DND-41 (cell line): ENCODE data around the gene MUC5B.

ENCODE experiments used
- ATAC-seq: fragments of 200-7000 bp; cut with Tn5 transposase; 3 replicates; pipeline ENCODE4 v1.9.1; 2021; ENCODE audit warnings: low read depth; ENCODE audit not compliant: insufficient read depth
- DNase-seq: peaks from one replicate; pipeline ENCODE4 v3.0.0-alpha.2; 2020
- H2AFZ ChIP-seq: 2 replicates; pipeline ENCODE4 v1.6.0; 2012; ENCODE audit warnings: low read depth, low read length
- H3K27ac ChIP-seq: 2 replicates; pipeline ENCODE4 v1.5.1; 2012; ENCODE audit warnings: low read length, inconsistent platforms
- H3K27me3 ChIP-seq: fragments of 200-600 bp; sonication (generic); 2 replicates; pipeline ENCODE4 v1.6.0; 2012; ENCODE audit warnings: low read length, mild to moderate bottlenecking, inconsistent platforms; ENCODE audit not compliant: insufficient read depth, poor library complexity
- H3K36me3 ChIP-seq: 2 replicates; pipeline ENCODE4 v1.5.1; 2012; ENCODE audit warnings: low read length, inconsistent platforms; ENCODE audit not compliant: insufficient read depth
- H3K4me1 ChIP-seq: 2 replicates; pipeline ENCODE4 v1.5.1; 2012; ENCODE audit warnings: mild to moderate bottlenecking, low read length; ENCODE audit not compliant: insufficient read depth
- H3K4me2 ChIP-seq: 2 replicates; pipeline ENCODE4 v1.6.0; 2012; ENCODE audit warnings: mild to moderate bottlenecking, moderate library complexity, low read length, inconsistent platforms; ENCODE audit not compliant: insufficient read depth
- H3K4me3 ChIP-seq, 2 experiments: fragments of 200-600 bp in 1 of 2; shearing (Covaris generic) in 1 of 2; 2 replicates each; pipeline ENCODE4 v1.5.1; 2012 to 2016; ENCODE audit warnings: inconsistent platforms in 2 of 2, low read length in 2 of 2, mild to moderate bottlenecking in 2 of 2, low read depth in 1 of 2, moderate library complexity in 1 of 2
- H3K79me2 ChIP-seq: 2 replicates; pipeline ENCODE4 v1.6.0; 2012; ENCODE audit warnings: low read length, inconsistent platforms; ENCODE audit not compliant: insufficient read depth
- H3K9ac ChIP-seq: 2 replicates; pipeline ENCODE4 v1.6.0; 2012; ENCODE audit warnings: low read depth, mild to moderate bottlenecking, inconsistent platforms, low read length, moderate library complexity
- H3K9me3 ChIP-seq: 2 replicates; pipeline ENCODE4 v1.5.1; 2012; ENCODE audit warnings: low read length, moderate library complexity, mild to moderate bottlenecking, inconsistent platforms; ENCODE audit not compliant: insufficient read depth, severe bottlenecking
- H4K20me1 ChIP-seq: 2 replicates; pipeline ENCODE4 v1.6.0; 2012; ENCODE audit warnings: low read length; ENCODE audit not compliant: insufficient read depth
- CTCF ChIP-seq: IDR thresholded peaks from 2 replicates; pipeline ENCODE4 v1.5.1; 2012; ENCODE audit warnings: borderline replicate concordance, low read length, moderate library complexity, mild to moderate bottlenecking; ENCODE audit not compliant: poor library complexity, severe bottlenecking; ENCODE audit errors: extremely low read depth
- EZH2 ChIP-seq: IDR thresholded peaks from 3 replicates; pipeline ENCODE4 v1.6.1; 2012; ENCODE audit warnings: borderline replicate concordance, low read depth, mild to moderate bottlenecking, moderate library complexity, low read length, inconsistent platforms; ENCODE audit not compliant: severe bottlenecking

The MUC5B gene

GRCh38 chr11:1261241-1262071, 38.6 kb downstream of the MUC5B start:
- Histone ChIP-seq H3K27me3 (no peaks in the 10 kb centered on the region), H3K4me3 (peak overlapping the region in 1 of 2 experiments; percentile 66; a peak in 2 of 4 replicates), H2AFZ (peak overlapping the region; percentile 76; the same call in 1 of the 2 replicates), H3K79me2 (no peaks in the 10 kb centered on the region), H3K9ac (peak overlapping the region; percentile 68), H3K4me1 (peaks cover 18% of the 10 kb centered on the region), H4K20me1 (no peaks in the 10 kb centered on the region), H3K9me3 (peaks cover 7% of the 10 kb centered on the region), H3K4me2 (peak overlapping the region; percentile 84), H3K36me3 (no peaks in the 10 kb centered on the region), H3K27ac (peak overlapping the region; percentile 77; the same call in 1 of the 2 replicates)
- ATAC-seq (no peak), DNase-seq (no peak)
- TF ChIP-seq EZH2 (no peak), CTCF (no peak)

- H3K27me3 ChIP-seq = no peaks in the 10 kb centered on the region
- H3K9ac ChIP-seq = peak overlapping the region; percentile 68
- peak overlapping the region; percentile 85 for H2AFZ ChIP-seq
- H4K20me1 ChIP-seq = no peaks in the 10 kb centered on the region
- ATAC-seq (peak; percentile 89), DNase-seq (peak; percentile 89)
- peak overlapping the region; percentile 84 for H3K4me2 ChIP-seq
- no peaks in the 10 kb centered on the region for H3K36me3 ChIP-seq
- peak overlapping the region; percentile 28 to 66; a peak in 3 of 4 replicates for H3K4me3 ChIP-seq
- H3K27ac ChIP-seq = peak overlapping the region; percentile 77
- peaks cover 7% of the 10 kb centered on the region for H3K9me3 ChIP-seq
- H3K4me1 ChIP-seq = peaks cover 18% of the 10 kb centered on the region
- TF ChIP-seq EZH2 (no peak), CTCF (no peak)
- no peaks in the 10 kb centered on the region for H3K79me2 ChIP-seq
These were observed 39.5 kb downstream of the MUC5B start for GRCh38 chr11:1262172-1263006.

GRCh38 chr11:1263010-1263409, 40.1 kb downstream of the MUC5B start:
- Histone ChIP-seq H3K79me2 (no peaks in the 10 kb centered on the region), H3K4me1 (peaks cover 18% of the 10 kb centered on the region), H2AFZ (peak overlapping the region; percentile 85), H4K20me1 (no peaks in the 10 kb centered on the region), H3K27me3 (no peaks in the 10 kb centered on the region), H3K9me3 (peaks cover 7% of the 10 kb centered on the region), H3K36me3 (no peaks in the 10 kb centered on the region), H3K4me3 (peak overlapping the region in 1 of 2 experiments; percentile 66; a peak in 3 of 4 replicates), H3K27ac (peak overlapping the region; percentile 63), H3K4me2 (peak overlapping the region; percentile 84), H3K9ac (peak overlapping the region; percentile 68)
- TF ChIP-seq EZH2 (no peak), CTCF (no peak)
- ATAC-seq (peak; percentile 41), DNase-seq (peak; percentile 15)
